SK-N-SH (cell line): ENCODE data around the gene SEMA4D. TPM values are rescaled to one million over a fixed set of nuclear protein-coding genes. Genes with fewer than 3 reads are reported as not detected.

Source experiments
- CTCF ChIA-PET: fragments of 300-600, 350-600 bp; formaldehyde crosslinking; extraction: SDS; loops from one replicate; lab custom pipeline; 2021; lab: Yijun Ruan, JAX
- POLR2A ChIA-PET: fragments of 350-600 bp; sonication (Branson Sonifier 250); formaldehyde crosslinking; extraction: SDS; loops from one replicate; lab custom pipeline; 2020; ENCODE audit warnings: antibody characterized with exemption, inconsistent platforms; lab: Yijun Ruan, JAX
- DNase-seq: peaks from one replicate; pipeline ENCODE4 v3.0.0; 2012
- H2AFZ ChIP-seq: fragments of 200-600 bp; sonication (generic); 2 replicates; pipeline ENCODE4 v1.8.1; 2016; ENCODE audit warnings: antibody characterized with exemption, mild to moderate bottlenecking, low read depth
- H3F3A ChIP-seq: fragments of 200-600 bp; sonication (generic); replicated peaks from 2 replicates; pipeline ENCODE3; 2016; ENCODE audit warnings: antibody characterized with exemption, mild to moderate bottlenecking; ENCODE audit not compliant: insufficient read depth
- H3K27ac ChIP-seq, 2 experiments: fragments of 200-500 bp in 1 of 2; fragments of 200-600 bp in 1 of 2; sonication (Bioruptor generic) in 1 of 2; sonication (generic), shearing (Covaris generic) in 1 of 2; 2 replicates each; pipeline versions ENCODE4 v1.5.1 to v1.6.1; 2014 to 2016; ENCODE audit warnings: low read depth in 2 of 2, inconsistent platforms in 1 of 2, low read length in 1 of 2, mild to moderate bottlenecking in 1 of 2, mixed read lengths in 1 of 2
- H3K27me3 ChIP-seq: fragments of 200-600 bp; sonication (generic), shearing (Covaris generic); 2 replicates; pipeline ENCODE4 v1.6.1; 2016; ENCODE audit warnings: mixed run types; ENCODE audit not compliant: insufficient read depth
- H3K36me3 ChIP-seq, 2 experiments: fragments of 200-500 bp in 1 of 2; fragments of 200-600 bp in 1 of 2; sonication (Bioruptor generic) in 1 of 2; sonication (generic) in 1 of 2; replicated peaks in 1 of 2; 2 replicates each; pipeline versions ENCODE3 to v1.5.1; 2014 to 2016; ENCODE audit warnings: low read length in 1 of 2, mild to moderate bottlenecking in 1 of 2; ENCODE audit not compliant: insufficient read depth in 2 of 2, control insufficient read depth in 1 of 2
- H3K4me1 ChIP-seq, 2 experiments: fragments of 200-500 bp in 1 of 2; fragments of 200-600 bp in 1 of 2; sonication (Bioruptor generic) in 1 of 2; sonication (generic), shearing (Covaris generic) in 1 of 2; 2 replicates each; pipeline versions ENCODE4 v1.5.1 to v1.6.1; 2014 to 2016; ENCODE audit warnings: low read depth in 1 of 2, low read length in 1 of 2, mixed run types in 1 of 2; ENCODE audit not compliant: insufficient read depth in 2 of 2, control insufficient read depth in 1 of 2
- H3K4me2 ChIP-seq: fragments of 200-600 bp; sonication (generic), shearing (Covaris generic); 2 replicates; pipeline ENCODE4 v1.6.1; 2017; ENCODE audit warnings: mixed run types
- H3K4me3 ChIP-seq, 2 experiments: fragments of 200-500 bp in 1 of 2; fragments of 200-600 bp in 1 of 2; sonication (Bioruptor generic) in 1 of 2; sonication (generic), shearing (Covaris generic) in 1 of 2; 2 replicates each; pipeline versions ENCODE4 v1.5.1 to v1.8.1; 2014 to 2016; ENCODE audit warnings: low read depth in 2 of 2, inconsistent platforms in 1 of 2, low read length in 1 of 2, mild to moderate bottlenecking in 1 of 2, mixed read lengths in 1 of 2, moderate library complexity in 1 of 2
- H3K79me2 ChIP-seq: fragments of 200-600 bp; sonication (generic); 2 replicates; pipeline ENCODE4 v1.8.1; 2017; ENCODE audit warnings: mild to moderate bottlenecking; ENCODE audit not compliant: insufficient read depth
- H3K9ac ChIP-seq: fragments of 200-600 bp; sonication (generic); 2 replicates; pipeline ENCODE4 v1.6.1; 2017; ENCODE audit warnings: mixed run types
- H3K9me2 ChIP-seq: fragments of 200-600 bp; sonication (generic); 2 replicates; pipeline ENCODE4 v1.6.1; 2017; ENCODE audit warnings: mixed run types
- H3K9me3 ChIP-seq: fragments of 200-600 bp; sonication (generic); 2 replicates; pipeline ENCODE4 v1.6.1; 2017; ENCODE audit warnings: mixed run types, mild to moderate bottlenecking, moderate library complexity
- H4K20me1 ChIP-seq: fragments of 200-600 bp; sonication (generic); 2 replicates; pipeline ENCODE4 v1.6.1; 2017; ENCODE audit warnings: mild to moderate bottlenecking, mixed run types; ENCODE audit not compliant: insufficient read depth
- EP300 ChIP-seq, 2 experiments: IDR thresholded peaks; 2 replicates each; pipeline versions ENCODE4 v1.4.0 to v1.6.1; 2012; ENCODE audit warnings: borderline replicate concordance in 1 of 2, low read depth in 1 of 2, low read length in 1 of 2
- FOXJ3 ChIP-seq: sonication (generic); formaldehyde crosslinking; IDR thresholded peaks from 2 replicates; pipeline ENCODE4 v1.5.1; 2020; ENCODE audit warnings: mild to moderate bottlenecking, missing genetic modification reagents
- GABPA ChIP-seq: IDR thresholded peaks from 2 replicates; pipeline ENCODE4 v1.4.0; 2012; ENCODE audit warnings: low read depth, mild to moderate bottlenecking
- JUND ChIP-seq: IDR thresholded peaks from 2 replicates; pipeline ENCODE4 v1.4.0; 2012
- MEF2A ChIP-seq: IDR thresholded peaks from 2 replicates; pipeline ENCODE4 v1.4.0; 2012; ENCODE audit warnings: low read depth, borderline replicate concordance
- NFIC ChIP-seq: IDR thresholded peaks from 2 replicates; pipeline ENCODE4 v1.4.0; 2012; ENCODE audit warnings: borderline replicate concordance
- POLR2AphosphoS5 ChIP-seq: IDR thresholded peaks from 2 replicates; pipeline ENCODE4 v1.6.1; 2012; ENCODE audit warnings: low read depth, low read length
- RAD21 ChIP-seq: IDR thresholded peaks from 2 replicates; pipeline ENCODE4 v1.6.1; 2012; ENCODE audit warnings: mild to moderate bottlenecking, low read length
- RCOR1 ChIP-seq: fragments of 150-350 bp; IDR thresholded peaks from 2 replicates; pipeline ENCODE4 v1.6.1; 2017; ENCODE audit warnings: antibody characterized with exemption, low read length
- SMC3 ChIP-seq: IDR thresholded peaks from 2 replicates; pipeline ENCODE4 v1.6.1; 2012; ENCODE audit warnings: low read depth, low read length, improper control_type of control experiment
- TAF1 ChIP-seq: IDR thresholded peaks from 2 replicates; pipeline ENCODE4 v1.6.1; 2012; ENCODE audit warnings: low read depth, mild to moderate bottlenecking, low read length, moderate library complexity, borderline replicate concordance
- TCF12 ChIP-seq: IDR thresholded peaks from 2 replicates; pipeline ENCODE4 v1.4.0; 2012
- TEAD4 ChIP-seq: IDR thresholded peaks from 2 replicates; pipeline ENCODE4 v1.4.0; 2012; ENCODE audit warnings: mild to moderate bottlenecking, borderline replicate concordance; ENCODE audit not compliant: insufficient read depth
- YY1 ChIP-seq: IDR thresholded peaks from 2 replicates; pipeline ENCODE4 v1.4.0; 2012; ENCODE audit warnings: low read depth, mild to moderate bottlenecking
- WGBS: methylation state at CpG from one replicate; pipeline ENCODE4 v1.1.6; 2017; ENCODE audit warnings: low lambda C conversion rate; 5-methylcytosine and 5-hydroxymethylcytosine counted together
- polyA plus RNA-seq, 3 experiments: library from polyadenylated mRNA; depleted of rRNA; stranded (reverse); fragments of >200 nt; gene quantifications; 2 replicates each; pipeline ENCODE4 v1.2.3, GENCODE V29; 2012
- TF ChIP-seq, protein P1 (sequence below): fragments of 200-600 bp; sonication (generic); IDR thresholded peaks from 2 replicates; pipeline ENCODE4 v1.6.1; 2017; ENCODE audit warnings: antibody characterized with exemption, mild to moderate bottlenecking, moderate library complexity
- TF ChIP-seq, protein P2 (sequence below): IDR thresholded peaks from 2 replicates; pipeline ENCODE4 v1.6.1; 2012; ENCODE audit warnings: mild to moderate bottlenecking, low read depth, low read length, moderate library complexity
- TF ChIP-seq, protein P3 (sequence below): fragments of 150-350 bp; IDR thresholded peaks from 2 replicates; pipeline ENCODE4 v1.6.1; 2017; ENCODE audit warnings: antibody characterized with exemption, low read length, low read depth, borderline replicate concordance
- TF ChIP-seq, protein P4 (sequence below): fragments of 150-350 bp; IDR thresholded peaks from 2 replicates; pipeline ENCODE4 v1.6.1; 2016; ENCODE audit warnings: mild to moderate bottlenecking, low read depth, low read length
- TF ChIP-seq, protein P5 (sequence below): IDR thresholded peaks from 2 replicates; pipeline ENCODE4 v1.4.0; 2012; ENCODE audit warnings: low read depth, borderline replicate concordance
- TF ChIP-seq, protein P6 (sequence below): IDR thresholded peaks from 2 replicates; pipeline ENCODE4 v1.4.0; 2012; ENCODE audit warnings: low read depth, borderline replicate concordance

The SEMA4D gene
- polyA plus RNA-seq, 1 of the 3 experiments (the other 2 are of a cell fraction): 4.8 TPM

DNA sequence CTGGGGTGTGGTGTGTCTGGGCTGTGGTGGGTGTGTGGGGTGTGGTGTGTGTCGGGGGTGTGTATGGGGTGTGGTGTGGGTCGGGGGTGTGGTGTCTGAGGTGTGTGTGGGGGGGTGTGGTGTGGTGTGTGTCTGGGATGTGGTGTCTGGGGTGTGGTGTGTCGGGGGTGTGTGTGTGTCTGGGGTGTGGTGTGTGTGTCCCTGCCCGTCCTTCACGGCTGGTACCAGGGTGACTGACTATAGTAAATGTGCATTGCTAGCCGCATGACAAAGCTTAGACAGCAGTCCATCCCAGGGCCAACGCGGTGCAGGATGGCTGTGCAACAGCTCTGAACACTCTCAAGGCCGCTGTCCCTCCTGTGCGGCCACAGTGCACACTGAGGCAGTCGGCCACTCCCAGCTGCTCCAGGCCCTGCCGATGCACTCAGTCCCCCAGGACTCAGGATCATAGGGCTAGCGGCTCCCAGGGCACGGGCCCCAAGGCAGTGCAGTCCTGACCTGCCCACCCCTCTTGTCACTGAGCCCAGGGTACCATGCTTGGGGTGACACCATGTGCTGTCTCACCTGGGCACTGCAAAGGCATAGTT is 125.6 kb downstream of the SEMA4D start:
- DNase-seq: no peak
- no peaks in the 10 kb centered on the region for H3F3A ChIP-seq
- H4K20me1 ChIP-seq: no peaks in the 10 kb centered on the region
- no peak overlapping the region for H2AFZ ChIP-seq
- ChIA-PET CTCF (interaction anchor here (7.1 kb wide), 1 partner anchor 177 kb away, joined by 52 read pairs; no protein-coding TSS in a partner anchor), POLR2A (no interaction called here)
- 86% methylated on average over 7 of the region's 14 CpGs for WGBS
- H3K9me3 ChIP-seq: no peaks in the 10 kb centered on the region
- no peak overlapping the region for H3K9ac ChIP-seq
- no peak overlapping the region for H3K4me2 ChIP-seq
- H3K4me1 ChIP-seq: peaks cover 0 to 16% of the 10 kb centered on the region in 2 experiments; a peak in 1 of 4 replicates
- H3K27me3 ChIP-seq: no peaks in the 10 kb centered on the region
- H3K79me2 ChIP-seq: no peaks in the 10 kb centered on the region
- TF ChIP-seq POLR2AphosphoS5 (no peak), RCOR1 (no peak), MEF2A (no peak), TEAD4 (no peak), NFIC (no peak), EP300 (IDR thresholded peaks at IDR 0.05; ENCODE audit: borderline replicate concordance in 1 of 2, low read depth in 1 of 2, low read length in 1 of 2) (no peak), FOXJ3 (no peak), TAF1 (no peak), JUND (no peak), RAD21 (no peak), GABPA (no peak), SMC3 (no peak), YY1 (no peak), TCF12 (no peak)
- TF ChIP-seq, protein P1, sequence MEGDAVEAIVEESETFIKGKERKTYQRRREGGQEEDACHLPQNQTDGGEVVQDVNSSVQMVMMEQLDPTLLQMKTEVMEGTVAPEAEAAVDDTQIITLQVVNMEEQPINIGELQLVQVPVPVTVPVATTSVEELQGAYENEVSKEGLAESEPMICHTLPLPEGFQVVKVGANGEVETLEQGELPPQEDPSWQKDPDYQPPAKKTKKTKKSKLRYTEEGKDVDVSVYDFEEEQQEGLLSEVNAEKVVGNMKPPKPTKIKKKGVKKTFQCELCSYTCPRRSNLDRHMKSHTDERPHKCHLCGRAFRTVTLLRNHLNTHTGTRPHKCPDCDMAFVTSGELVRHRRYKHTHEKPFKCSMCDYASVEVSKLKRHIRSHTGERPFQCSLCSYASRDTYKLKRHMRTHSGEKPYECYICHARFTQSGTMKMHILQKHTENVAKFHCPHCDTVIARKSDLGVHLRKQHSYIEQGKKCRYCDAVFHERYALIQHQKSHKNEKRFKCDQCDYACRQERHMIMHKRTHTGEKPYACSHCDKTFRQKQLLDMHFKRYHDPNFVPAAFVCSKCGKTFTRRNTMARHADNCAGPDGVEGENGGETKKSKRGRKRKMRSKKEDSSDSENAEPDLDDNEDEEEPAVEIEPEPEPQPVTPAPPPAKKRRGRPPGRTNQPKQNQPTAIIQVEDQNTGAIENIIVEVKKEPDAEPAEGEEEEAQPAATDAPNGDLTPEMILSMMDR: no peak
- TF ChIP-seq, protein P2, sequence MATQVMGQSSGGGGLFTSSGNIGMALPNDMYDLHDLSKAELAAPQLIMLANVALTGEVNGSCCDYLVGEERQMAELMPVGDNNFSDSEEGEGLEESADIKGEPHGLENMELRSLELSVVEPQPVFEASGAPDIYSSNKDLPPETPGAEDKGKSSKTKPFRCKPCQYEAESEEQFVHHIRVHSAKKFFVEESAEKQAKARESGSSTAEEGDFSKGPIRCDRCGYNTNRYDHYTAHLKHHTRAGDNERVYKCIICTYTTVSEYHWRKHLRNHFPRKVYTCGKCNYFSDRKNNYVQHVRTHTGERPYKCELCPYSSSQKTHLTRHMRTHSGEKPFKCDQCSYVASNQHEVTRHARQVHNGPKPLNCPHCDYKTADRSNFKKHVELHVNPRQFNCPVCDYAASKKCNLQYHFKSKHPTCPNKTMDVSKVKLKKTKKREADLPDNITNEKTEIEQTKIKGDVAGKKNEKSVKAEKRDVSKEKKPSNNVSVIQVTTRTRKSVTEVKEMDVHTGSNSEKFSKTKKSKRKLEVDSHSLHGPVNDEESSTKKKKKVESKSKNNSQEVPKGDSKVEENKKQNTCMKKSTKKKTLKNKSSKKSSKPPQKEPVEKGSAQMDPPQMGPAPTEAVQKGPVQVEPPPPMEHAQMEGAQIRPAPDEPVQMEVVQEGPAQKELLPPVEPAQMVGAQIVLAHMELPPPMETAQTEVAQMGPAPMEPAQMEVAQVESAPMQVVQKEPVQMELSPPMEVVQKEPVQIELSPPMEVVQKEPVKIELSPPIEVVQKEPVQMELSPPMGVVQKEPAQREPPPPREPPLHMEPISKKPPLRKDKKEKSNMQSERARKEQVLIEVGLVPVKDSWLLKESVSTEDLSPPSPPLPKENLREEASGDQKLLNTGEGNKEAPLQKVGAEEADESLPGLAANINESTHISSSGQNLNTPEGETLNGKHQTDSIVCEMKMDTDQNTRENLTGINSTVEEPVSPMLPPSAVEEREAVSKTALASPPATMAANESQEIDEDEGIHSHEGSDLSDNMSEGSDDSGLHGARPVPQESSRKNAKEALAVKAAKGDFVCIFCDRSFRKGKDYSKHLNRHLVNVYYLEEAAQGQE: no peak
- TF ChIP-seq, protein P3, sequence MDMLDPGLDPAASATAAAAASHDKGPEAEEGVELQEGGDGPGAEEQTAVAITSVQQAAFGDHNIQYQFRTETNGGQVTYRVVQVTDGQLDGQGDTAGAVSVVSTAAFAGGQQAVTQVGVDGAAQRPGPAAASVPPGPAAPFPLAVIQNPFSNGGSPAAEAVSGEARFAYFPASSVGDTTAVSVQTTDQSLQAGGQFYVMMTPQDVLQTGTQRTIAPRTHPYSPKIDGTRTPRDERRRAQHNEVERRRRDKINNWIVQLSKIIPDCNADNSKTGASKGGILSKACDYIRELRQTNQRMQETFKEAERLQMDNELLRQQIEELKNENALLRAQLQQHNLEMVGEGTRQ: no peak
- TF ChIP-seq, protein P4, sequence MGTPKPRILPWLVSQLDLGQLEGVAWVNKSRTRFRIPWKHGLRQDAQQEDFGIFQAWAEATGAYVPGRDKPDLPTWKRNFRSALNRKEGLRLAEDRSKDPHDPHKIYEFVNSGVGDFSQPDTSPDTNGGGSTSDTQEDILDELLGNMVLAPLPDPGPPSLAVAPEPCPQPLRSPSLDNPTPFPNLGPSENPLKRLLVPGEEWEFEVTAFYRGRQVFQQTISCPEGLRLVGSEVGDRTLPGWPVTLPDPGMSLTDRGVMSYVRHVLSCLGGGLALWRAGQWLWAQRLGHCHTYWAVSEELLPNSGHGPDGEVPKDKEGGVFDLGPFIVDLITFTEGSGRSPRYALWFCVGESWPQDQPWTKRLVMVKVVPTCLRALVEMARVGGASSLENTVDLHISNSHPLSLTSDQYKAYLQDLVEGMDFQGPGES: no peak
- TF ChIP-seq, protein P5, sequence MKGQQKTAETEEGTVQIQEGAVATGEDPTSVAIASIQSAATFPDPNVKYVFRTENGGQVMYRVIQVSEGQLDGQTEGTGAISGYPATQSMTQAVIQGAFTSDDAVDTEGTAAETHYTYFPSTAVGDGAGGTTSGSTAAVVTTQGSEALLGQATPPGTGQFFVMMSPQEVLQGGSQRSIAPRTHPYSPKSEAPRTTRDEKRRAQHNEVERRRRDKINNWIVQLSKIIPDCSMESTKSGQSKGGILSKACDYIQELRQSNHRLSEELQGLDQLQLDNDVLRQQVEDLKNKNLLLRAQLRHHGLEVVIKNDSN: no peak
- TF ChIP-seq, protein P6, sequence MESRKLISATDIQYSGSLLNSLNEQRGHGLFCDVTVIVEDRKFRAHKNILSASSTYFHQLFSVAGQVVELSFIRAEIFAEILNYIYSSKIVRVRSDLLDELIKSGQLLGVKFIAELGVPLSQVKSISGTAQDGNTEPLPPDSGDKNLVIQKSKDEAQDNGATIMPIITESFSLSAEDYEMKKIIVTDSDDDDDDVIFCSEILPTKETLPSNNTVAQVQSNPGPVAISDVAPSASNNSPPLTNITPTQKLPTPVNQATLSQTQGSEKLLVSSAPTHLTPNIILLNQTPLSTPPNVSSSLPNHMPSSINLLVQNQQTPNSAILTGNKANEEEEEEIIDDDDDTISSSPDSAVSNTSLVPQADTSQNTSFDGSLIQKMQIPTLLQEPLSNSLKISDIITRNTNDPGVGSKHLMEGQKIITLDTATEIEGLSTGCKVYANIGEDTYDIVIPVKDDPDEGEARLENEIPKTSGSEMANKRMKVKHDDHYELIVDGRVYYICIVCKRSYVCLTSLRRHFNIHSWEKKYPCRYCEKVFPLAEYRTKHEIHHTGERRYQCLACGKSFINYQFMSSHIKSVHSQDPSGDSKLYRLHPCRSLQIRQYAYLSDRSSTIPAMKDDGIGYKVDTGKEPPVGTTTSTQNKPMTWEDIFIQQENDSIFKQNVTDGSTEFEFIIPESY: no peak
- H3K36me3 ChIP-seq: no peaks in the 10 kb centered on the region
- H3K9me2 ChIP-seq: no peaks in the 10 kb centered on the region
- no peak overlapping the region for H3K4me3 ChIP-seq
- no peak overlapping the region for H3K27ac ChIP-seq
